Peyer's patch (tissue), 4 donors: ENCODE results near the gene PRR18.

Source experiments
- POLR2A ChIP-seq, 2 donors: fragments of 450-650 bp; IDR thresholded peaks; one replicate each; pipeline ENCODE4 v1.5.1; 2017; ENCODE audit warnings: antibody characterized with exemption in 2 of 2, mild to moderate bottlenecking in 2 of 2, moderate library complexity in 2 of 2
- TF ChIP-seq, protein P1 (sequence below), 6 experiments: fragments of 450-650 bp in 4 of 6; fragments of 200-600 bp in 2 of 6; sonication (generic) in 1 of 6; IDR thresholded peaks; one replicate each; pipeline ENCODE4 v1.5.1; 2017 to 2019; ENCODE audit warnings: antibody characterized with exemption in 6 of 6, mild to moderate bottlenecking in 3 of 6, moderate library complexity in 1 of 6

DNA sequence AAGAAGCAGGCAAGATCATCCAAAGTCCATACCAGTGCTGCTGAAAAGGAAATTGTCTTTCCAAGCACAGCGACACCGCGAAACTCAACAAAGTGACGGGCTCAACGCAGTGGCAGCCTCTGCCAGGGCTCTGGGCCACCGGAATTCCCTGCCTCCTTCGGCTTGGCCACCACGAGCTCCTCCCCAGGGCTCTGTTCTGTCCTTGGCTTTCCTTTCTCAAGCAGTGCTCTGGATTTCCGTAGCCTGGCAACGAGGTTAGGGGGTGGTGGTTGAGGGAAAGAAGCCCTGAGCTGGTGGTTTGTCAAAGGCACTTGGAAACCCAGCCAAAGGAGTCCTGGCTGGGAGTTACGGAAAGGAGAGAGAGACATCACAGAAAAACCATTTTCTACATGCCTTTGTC lies 31.2 kb downstream of the PRR18 start:
- TF ChIP-seq, protein P1, sequence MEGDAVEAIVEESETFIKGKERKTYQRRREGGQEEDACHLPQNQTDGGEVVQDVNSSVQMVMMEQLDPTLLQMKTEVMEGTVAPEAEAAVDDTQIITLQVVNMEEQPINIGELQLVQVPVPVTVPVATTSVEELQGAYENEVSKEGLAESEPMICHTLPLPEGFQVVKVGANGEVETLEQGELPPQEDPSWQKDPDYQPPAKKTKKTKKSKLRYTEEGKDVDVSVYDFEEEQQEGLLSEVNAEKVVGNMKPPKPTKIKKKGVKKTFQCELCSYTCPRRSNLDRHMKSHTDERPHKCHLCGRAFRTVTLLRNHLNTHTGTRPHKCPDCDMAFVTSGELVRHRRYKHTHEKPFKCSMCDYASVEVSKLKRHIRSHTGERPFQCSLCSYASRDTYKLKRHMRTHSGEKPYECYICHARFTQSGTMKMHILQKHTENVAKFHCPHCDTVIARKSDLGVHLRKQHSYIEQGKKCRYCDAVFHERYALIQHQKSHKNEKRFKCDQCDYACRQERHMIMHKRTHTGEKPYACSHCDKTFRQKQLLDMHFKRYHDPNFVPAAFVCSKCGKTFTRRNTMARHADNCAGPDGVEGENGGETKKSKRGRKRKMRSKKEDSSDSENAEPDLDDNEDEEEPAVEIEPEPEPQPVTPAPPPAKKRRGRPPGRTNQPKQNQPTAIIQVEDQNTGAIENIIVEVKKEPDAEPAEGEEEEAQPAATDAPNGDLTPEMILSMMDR (IDR thresholded peaks at IDR 0.05): no peak
- no peak for TF ChIP-seq POLR2A (IDR thresholded peaks at IDR 0.05)
